GM21528 (cell line): Measurements from ENCODE around the gene CHD9NB.

Experiments used
- ATAC-seq: cut with Tn5 transposase; IDR thresholded peaks from one replicate; pipeline ENCODE4 v1.9.1; 2021; ENCODE audit warnings: mild to moderate bottlenecking, moderate library complexity; ENCODE audit not compliant: unreplicated experiment, low FRiP score

CHD9NB gene

GRCh38 chr16:53036066-53036465 lies 16.6 kb downstream of the CHD9NB start:
- ATAC-seq, result no peak

DNA sequence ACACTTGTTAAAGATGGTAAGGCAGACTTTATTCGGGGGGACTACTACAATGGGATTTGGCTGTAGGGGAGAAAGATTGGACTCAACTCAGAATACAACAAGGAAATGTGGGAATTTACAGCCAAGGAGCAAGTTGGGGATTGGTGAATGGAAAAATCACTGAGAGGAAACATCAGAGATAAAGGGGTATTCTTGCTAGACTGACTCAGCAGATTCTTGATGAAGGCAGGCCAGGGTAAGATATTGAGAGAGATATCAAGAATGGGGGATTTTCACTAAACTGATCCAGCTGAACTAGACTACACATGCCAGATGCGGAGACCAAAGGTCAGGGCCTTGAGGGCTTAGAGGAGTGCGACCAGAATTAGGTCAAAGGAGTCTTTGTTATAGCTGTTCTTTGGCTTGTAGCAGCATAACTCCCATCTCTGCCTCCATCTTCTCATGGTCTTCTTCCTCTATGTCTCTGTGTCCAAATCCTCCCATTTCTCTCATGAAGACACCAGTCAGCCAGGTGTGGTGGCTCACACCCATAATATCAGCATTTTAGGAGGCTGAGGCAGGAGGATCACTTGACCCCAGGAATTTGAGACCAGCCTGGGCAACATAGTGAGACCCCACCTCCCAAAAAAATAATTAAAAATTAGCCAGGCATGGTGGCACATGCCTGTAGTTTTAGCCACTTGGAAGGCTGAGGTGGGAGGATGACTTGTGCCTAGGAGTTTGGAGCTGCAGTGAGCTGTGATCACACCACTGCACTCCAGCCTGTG lies 17.3 kb downstream of the CHD9NB start:
- no peak for ATAC-seq

- ATAC-seq, result no peak
Observed at GRCh38 chr16:53034306-53034705, 18.4 kb downstream of the CHD9NB start.

DNA sequence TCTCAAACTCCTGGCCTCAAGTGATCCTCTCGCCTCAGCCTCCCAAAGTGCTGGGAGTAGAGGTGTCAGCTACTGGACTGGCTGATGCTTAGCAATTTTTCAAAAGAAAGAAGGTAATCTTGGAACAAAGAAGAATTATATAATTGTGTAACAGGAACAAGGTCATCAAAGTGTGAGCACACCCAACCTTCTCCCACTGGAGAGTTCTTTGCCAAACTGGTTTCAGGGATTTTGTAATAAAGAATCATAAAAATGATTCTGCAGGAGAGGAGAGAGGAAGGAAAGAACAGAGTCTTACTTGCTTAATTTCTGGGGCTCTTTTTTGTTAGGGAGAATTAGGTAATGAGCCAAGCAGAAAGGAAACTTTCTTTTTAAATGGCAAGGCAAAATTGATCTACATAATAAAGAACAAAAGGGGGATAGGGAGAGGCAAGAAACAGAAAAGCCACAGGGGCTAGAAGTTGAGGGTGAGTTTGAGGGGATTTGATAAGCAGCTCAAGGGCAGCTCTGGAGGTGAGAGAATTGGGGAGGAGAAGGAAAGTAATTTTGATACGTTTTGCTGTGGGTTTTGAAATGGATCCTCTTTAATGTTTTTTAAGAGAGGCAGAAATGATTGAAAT lies 21.3 kb downstream of the CHD9NB start:
- no peak for ATAC-seq

- no peak for ATAC-seq
Observed at GRCh38 chr16:53029971-53030370, 22.7 kb downstream of the CHD9NB start.

DNA sequence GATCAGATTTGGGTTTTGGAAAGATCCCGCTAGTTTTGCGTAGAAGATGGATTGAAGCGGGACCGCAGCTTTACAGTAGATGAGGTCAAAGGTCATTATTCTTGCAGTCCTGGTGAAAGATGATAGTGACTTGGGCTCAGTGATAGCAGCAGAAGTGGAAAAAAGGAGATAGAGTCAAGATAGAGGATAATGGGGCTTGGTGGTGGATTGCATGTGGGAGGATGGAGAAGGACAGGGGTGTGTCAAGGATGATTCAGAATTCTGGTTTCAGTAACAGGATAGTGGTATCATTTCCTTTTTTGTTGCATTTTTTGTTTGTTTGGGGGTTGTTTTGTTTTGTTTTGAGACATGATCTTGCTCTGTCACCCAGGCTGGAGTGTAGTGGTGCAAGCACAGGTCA lies 28.7 kb downstream of the CHD9NB start:
- no peak for ATAC-seq

- no peak for ATAC-seq
Observed at GRCh38 chr16:53022374-53022773, 30.3 kb downstream of the CHD9NB start.

- ATAC-seq, result no peak
Observed at GRCh38 chr16:53018834-53019416, 33.8 kb downstream of the CHD9NB start.

- no peak for ATAC-seq
Observed at GRCh38 chr16:53014287-53014686, 38.4 kb downstream of the CHD9NB start.

DNA sequence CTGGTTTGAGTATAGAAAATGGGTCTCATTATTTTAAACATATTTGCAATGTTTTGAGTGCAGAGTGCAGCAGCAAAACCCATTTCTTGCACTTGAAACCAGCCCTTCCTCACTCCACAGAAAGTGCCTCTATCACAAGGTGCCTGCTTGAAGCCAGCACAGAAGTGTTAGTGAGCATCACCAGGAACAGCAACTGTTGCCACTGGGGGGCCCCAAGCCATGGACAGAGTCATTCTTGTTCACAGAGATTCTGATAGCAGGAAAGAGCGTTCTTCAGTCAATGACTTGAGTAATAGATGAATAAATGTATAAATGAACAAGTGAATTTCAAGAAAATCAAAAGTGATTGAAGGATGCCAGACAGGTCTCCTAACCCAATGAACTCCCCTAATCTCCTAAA lies 45.6 kb downstream of the CHD9NB start:
- ATAC-seq, result no peak

DNA sequence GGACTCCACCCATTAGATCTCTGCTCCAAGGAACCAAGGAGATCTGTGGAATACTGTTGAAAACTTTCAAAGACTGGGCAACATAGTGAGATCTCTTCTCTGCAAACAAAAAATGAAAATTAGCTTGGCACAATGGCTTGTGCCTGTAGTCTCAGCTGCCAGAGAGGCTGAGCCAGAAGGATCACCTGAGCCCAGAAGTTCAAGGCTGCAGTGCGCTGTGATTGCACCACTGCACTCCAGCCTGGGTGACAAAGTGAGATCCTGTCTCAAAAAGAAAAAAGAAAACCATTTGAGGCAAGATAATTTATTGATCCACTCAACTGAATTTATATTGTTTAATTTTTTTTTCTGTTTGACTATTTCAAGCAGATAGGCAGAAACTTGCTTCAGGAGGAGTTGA lies 54.8 kb downstream of the CHD9NB start:
- ATAC-seq, result no peak

DNA sequence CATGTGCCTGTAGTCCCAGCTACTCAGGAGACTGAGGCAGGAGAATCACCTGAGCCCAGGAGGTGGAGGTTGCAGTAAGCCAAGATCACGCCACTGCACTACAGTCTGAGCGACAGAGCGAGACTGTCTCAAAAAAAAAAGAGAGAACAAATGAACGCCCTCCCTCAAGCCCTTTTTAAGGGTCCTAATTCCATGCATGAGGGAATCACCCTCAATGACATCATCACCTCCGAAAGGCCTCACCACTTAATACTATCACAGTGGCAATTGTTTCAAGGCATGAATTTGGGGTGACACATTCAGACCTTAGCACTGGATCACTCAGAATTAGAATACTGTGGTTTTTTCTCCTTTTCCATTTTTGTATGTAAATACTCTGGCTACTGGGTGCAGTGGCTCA lies 57.8 kb downstream of the CHD9NB start:
- no peak for ATAC-seq

- ATAC-seq, result no peak
Observed at GRCh38 chr16:52993179-52993578, 59.5 kb downstream of the CHD9NB start.

- ATAC-seq, result no peak
Observed at GRCh38 chr16:52991572-52991971, 61.1 kb downstream of the CHD9NB start.
